ENCODE results near the gene USP33. TPM values are rescaled to one million over a fixed set of nuclear protein-coding genes. Genes with fewer than 3 reads are reported as not detected.
"Not testable (repeated sequence)": the region's sequence is repeated elsewhere in the genome, so short reads cannot be mapped to it uniquely, and the experiment has no call there.

USP33 gene
- total RNA-seq (10 to 100 TPM; 59.1 to 66.9 TPM), total RNA-seq (122 to 186 reads per million in 2 donors)

DNA sequence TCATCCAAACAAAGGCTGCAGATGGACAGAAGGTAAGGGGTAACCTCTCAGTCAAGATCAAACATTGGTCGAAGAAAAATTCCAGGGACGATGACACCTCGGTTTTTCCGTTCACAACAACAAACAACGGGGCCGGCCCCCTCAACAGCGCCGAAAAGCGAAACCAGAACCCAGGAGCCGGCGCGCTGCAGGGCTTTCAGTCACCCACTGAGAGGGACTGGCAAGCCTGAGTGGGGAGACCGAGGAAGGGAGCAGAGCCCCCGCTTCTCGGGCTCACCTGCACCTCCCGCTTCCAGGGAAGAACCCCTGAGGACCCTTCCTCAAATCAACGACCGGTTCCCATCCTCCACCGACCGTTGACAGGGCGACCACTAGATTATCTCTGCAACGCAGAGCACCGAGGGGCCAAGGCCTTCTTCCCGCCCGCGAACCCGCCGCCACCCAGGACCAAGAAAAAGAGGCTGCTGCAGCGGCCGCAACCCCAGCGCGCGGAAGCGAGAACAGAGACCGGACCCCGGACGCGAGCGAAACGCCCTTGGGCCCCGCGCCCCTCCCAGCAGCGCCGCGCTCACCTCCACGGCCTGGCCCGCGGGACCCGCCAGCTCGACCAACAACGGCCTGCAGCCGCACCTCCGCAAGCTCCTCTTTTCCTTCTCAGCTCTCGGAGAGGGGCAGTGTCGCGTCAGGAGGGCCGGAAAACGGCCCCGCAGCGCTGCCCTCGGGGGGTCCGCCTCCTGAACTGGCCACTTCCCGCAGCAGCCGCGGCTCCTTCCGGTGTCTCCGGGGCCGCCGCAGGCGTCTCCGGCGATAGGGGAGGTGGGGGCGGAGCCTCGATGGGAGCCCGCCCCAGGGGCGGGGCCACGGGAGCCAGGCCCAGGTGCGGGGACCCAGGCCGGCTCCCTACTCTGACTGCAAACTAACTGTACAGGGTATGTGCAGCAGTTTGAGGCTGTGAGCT is at the start of gene USP33:
Gene USP33 (minus strand): TSS at position 782 of the 958 bp plus-strand sequence. CDS start 18,155 bp downstream, outside the sequence.
- ATAC-seq (peak; percentile 96), DNase-seq (peak; percentile 90 to 92 (median 92))
- no peaks in the 10 kb centered on the region for H3K9me3 ChIP-seq (ENCODE audit: control insufficient read depth, low read length, poor library complexity, severe bottlenecking)
- Mint-ChIP-seq H3K4me3 (peak within 1 kb of the TSS; percentile 96), H3K27me3 (no peaks in the 10 kb centered on the region), H3K27ac (peak within 1 kb of the TSS; percentile 94), H3K4me1 (peaks cover 27% of the 10 kb centered on the region), H3K36me3 (ENCODE audit: low read depth) (peaks cover 2% of the 10 kb centered on the region)

DNA sequence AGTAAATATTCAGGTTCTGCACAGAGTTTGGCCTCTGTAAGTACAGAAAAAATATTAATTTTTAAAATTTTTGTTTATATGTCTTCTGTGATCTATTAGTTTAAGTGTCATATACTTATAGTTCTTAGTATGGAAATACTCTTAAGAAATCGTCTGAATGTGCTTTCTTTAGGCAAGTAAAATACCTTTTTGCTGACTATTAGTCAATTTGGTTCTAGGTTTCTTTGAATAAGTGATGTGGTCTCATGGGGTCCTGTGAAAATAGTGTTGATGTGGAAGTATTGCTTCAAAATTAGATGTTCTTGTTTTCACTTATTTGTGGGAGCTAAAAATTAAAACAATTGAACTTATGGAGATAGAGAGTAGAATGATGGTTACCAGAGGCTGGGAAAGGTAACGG is 43.7 kb upstream of the USP33 start:
- Mint-ChIP-seq H3K4me3 (no peak overlapping the region), H3K27me3 (no peaks in the 10 kb centered on the region), H3K36me3 (ENCODE audit: low read depth) (peaks cover 6% of the 10 kb centered on the region), H3K4me1 (peaks cover 8% of the 10 kb centered on the region), H3K27ac (no peak overlapping the region)
- H3K9me3 ChIP-seq (ENCODE audit: control insufficient read depth, low read length, poor library complexity, severe bottlenecking), result no peaks in the 10 kb centered on the region
- ATAC-seq (no peak), DNase-seq (no peak)

DNA sequence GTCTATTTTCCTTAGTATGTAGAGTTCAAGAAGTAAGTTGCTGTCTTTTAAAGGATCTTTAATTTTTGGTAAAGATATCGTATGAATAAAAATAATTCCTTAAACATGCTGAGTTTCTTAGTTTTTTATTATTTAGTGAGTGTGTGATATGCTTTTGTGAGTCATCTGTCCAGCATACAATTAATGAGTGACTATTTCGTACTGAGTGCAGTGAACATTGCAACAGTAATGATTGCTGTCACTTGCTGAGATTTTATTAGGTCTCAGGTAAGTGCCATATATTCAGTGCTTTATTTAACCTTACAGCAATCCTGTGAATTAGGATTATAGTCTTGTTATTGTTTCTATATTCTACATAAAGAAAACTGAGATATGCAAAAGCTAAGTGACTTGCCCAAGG is 42.4 kb upstream of the USP33 start:
- ATAC-seq (no peak), DNase-seq (no peak)
- no peaks in the 10 kb centered on the region for H3K9me3 ChIP-seq (ENCODE audit: control insufficient read depth, low read length, poor library complexity, severe bottlenecking)
- Mint-ChIP-seq H3K27me3 (no peaks in the 10 kb centered on the region), H3K4me3 (no peak overlapping the region), H3K4me1 (peaks cover 8% of the 10 kb centered on the region), H3K27ac (peak overlapping the region; percentile 65), H3K36me3 (ENCODE audit: low read depth) (peaks cover 6% of the 10 kb centered on the region)

DNA sequence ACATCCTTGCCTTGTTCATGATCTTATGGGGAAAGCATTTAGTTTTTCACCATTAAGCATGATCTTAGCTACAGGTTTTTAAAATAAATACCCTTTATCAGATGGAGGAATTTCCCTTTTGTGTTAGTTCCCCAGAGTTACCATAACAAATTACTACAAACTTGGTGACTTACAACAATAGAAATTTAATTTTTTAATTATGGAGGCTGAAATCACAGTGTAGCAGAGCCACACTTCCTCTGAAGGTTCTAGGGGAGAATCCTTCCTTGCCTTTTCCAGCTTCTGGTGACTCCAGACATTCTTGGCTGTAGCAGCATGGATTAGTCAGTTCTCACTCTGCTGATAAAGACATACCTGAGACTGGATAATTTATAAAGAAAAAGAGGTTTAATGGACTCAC is 38.3 kb upstream of the USP33 start:
- DNase-seq, result no peak
- H3K27me3 Mint-ChIP-seq, result no peaks in the 10 kb centered on the region
- H3K27ac Mint-ChIP-seq, result peak overlapping the region; percentile 61
- no peaks in the 10 kb centered on the region for H3K9me3 ChIP-seq (ENCODE audit: control insufficient read depth, low read length, poor library complexity, severe bottlenecking)
- peaks cover 5% of the 10 kb centered on the region for H3K36me3 Mint-ChIP-seq (ENCODE audit: low read depth)
- ATAC-seq, result no peak
- H3K4me1 Mint-ChIP-seq, result peaks cover 12% of the 10 kb centered on the region
- H3K4me3 Mint-ChIP-seq, result no peak overlapping the region

DNA sequence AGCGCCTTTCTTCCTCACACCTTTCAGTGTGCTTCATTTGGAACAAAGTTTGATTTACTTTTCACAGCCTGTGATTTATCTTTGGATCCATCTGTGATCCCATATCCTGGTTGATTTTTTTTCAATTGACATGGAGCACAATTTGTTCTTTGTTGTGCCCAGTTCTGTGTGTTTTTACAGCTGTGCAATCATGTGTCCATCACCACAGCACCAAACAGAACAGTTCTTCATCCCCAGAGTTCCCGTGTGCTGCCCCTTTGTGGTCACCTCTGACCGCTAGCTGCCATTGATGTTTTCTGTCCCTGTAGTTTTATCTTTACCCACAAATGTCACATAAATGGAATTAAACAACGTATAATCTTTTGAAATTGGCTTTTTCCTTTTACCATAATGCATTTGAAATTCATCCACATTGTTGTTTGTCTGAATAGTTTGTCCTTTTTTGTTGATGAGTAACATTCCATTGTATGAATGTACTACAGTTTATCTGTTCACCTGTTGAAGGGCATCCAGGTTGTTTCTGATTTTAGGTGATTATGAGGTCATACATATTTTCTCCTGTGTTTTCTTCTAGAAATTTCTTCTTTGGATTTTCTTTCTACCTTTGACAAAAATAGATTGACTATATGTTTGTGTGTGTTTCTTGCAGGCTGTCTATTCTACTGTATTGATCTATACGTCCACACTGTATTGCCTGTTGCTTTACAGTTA is 37.2 kb upstream of the USP33 start:
- peaks cover 5% of the 10 kb centered on the region for H3K36me3 Mint-ChIP-seq (ENCODE audit: low read depth)
- DNase-seq, result no peak
- no peak for ATAC-seq
- peak overlapping the region; percentile 61 for H3K27ac Mint-ChIP-seq
- no peak overlapping the region for H3K4me3 Mint-ChIP-seq
- no peaks in the 10 kb centered on the region for H3K9me3 ChIP-seq (ENCODE audit: control insufficient read depth, low read length, poor library complexity, severe bottlenecking)
- peaks cover 15% of the 10 kb centered on the region for H3K4me1 Mint-ChIP-seq
- H3K27me3 Mint-ChIP-seq, result no peaks in the 10 kb centered on the region

DNA sequence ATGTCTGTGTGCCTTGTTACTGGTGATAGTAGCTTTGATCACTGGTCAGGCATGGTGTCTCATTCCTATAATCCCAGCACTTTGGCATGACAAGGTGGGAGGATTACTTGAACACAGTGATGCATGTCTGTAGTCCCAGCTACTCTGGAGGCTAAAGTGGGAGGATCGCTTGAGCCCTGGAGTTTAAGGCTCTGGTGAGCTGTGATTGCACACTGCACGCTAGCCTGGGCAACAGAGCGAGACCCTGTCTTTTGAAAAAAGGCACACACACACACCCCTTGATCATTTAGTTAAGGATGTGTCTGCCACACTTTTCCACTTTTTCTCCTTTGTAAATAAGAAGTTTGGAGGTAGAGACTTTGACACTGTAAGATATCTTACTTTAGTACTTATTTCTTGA is 34.9 kb upstream of the USP33 start:
- ATAC-seq (no peak), DNase-seq (no peak)
- no peaks in the 10 kb centered on the region for H3K27me3 Mint-ChIP-seq
- H3K4me1 Mint-ChIP-seq, result peaks cover 13% of the 10 kb centered on the region
- no peak overlapping the region for H3K4me3 Mint-ChIP-seq
- H3K27ac Mint-ChIP-seq, result peak overlapping the region; percentile 19
- H3K36me3 Mint-ChIP-seq (ENCODE audit: low read depth), result peaks cover 5% of the 10 kb centered on the region
- no peaks in the 10 kb centered on the region for H3K9me3 ChIP-seq (ENCODE audit: control insufficient read depth, low read length, poor library complexity, severe bottlenecking)

DNA sequence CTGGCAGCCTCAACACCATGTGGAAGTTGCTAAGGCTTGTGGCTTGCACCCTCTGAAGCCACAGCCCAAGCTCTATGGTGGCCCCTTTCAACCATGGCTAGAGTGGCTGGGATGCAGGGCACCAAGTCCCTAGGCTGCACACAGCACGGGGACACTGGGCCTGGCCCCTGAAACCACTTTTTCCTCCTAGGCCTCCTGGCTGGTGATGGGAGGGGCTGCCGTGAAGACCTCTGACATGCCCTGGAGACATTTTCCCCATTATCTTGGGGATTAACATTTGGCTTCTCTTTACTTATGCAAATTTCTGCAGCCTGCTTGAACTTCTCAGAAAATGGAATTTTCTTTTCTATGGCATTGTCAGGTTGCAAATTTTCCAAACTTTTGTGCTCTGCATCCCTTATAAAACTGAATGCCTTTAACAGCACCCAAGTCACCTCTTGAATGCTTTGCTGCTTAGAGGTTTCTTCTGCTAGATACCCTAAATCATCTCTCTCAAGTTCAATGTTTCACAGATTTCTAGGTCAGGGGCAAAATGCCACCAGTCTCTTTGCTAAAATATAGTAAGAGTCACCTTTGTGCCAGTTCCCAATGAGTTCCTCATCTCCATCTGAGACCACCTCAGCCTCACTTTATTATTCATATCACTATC is 26.6 kb upstream of the USP33 start:
- H3K9me3 ChIP-seq (ENCODE audit: control insufficient read depth, low read length, poor library complexity, severe bottlenecking); DNase-seq; H3K4me3 Mint-ChIP-seq; H3K27me3 Mint-ChIP-seq; ATAC-seq; H3K4me1 Mint-ChIP-seq: not testable (repeated sequence)
- peaks cover 14% of the 10 kb centered on the region for H3K36me3 Mint-ChIP-seq (ENCODE audit: low read depth)
- peak overlapping the region; percentile 29 for H3K27ac Mint-ChIP-seq

DNA sequence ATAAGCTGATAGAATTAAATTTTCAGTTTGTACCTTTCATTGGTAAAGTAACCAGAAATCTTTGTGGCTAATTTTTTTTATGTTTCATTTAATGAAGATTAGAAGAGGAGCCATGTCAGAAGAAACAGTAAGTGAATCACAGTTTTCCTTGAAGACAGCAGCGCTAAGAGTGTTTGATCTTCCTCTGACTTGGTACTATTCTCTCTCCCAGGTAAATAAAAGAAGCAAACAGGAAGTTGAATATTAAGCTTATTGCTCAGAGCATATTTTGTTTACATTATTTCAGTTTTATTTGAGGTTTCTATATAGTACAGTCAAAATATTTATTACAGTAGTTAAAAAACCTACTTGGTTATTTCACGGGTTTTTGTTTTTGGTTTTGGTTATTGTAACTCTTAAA is 23.5 kb upstream of the USP33 start:
- H3K4me1 Mint-ChIP-seq, result peaks cover 20% of the 10 kb centered on the region
- H3K36me3 Mint-ChIP-seq (ENCODE audit: low read depth), result peaks cover 12% of the 10 kb centered on the region
- no peaks in the 10 kb centered on the region for H3K9me3 ChIP-seq (ENCODE audit: control insufficient read depth, low read length, poor library complexity, severe bottlenecking)
- H3K27ac Mint-ChIP-seq, result no peak overlapping the region
- H3K4me3 Mint-ChIP-seq, result no peak overlapping the region
- no peak for ATAC-seq
- no peak for DNase-seq
- H3K27me3 Mint-ChIP-seq, result no peaks in the 10 kb centered on the region

DNA sequence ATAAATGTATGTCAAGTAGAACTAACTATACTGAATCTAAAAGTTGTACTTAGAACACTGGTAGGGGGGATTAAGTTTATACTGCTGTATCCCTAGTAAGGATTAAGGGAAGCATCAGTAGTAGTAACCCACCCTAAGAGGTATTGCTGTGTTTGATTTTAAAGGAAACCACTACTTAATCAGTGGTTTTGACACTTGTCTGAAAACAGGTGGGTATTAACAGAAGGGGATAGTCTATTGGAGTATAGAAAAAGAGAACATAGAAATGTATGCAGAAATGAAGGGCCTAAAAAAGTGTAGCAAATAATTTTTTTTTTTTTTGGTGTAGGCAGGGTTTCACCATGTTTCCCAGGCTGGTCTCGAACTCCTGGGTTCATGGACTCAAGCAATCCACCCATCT is 22.0 kb upstream of the USP33 start:
- Mint-ChIP-seq H3K4me3 (no peak overlapping the region), H3K27ac (peak overlapping the region; percentile 57), H3K36me3 (ENCODE audit: low read depth) (peaks cover 10% of the 10 kb centered on the region), H3K27me3 (no peaks in the 10 kb centered on the region), H3K4me1 (peaks cover 20% of the 10 kb centered on the region)
- DNase-seq, result no peak
- H3K9me3 ChIP-seq (ENCODE audit: control insufficient read depth, low read length, poor library complexity, severe bottlenecking), result no peaks in the 10 kb centered on the region
- no peak for ATAC-seq

DNA sequence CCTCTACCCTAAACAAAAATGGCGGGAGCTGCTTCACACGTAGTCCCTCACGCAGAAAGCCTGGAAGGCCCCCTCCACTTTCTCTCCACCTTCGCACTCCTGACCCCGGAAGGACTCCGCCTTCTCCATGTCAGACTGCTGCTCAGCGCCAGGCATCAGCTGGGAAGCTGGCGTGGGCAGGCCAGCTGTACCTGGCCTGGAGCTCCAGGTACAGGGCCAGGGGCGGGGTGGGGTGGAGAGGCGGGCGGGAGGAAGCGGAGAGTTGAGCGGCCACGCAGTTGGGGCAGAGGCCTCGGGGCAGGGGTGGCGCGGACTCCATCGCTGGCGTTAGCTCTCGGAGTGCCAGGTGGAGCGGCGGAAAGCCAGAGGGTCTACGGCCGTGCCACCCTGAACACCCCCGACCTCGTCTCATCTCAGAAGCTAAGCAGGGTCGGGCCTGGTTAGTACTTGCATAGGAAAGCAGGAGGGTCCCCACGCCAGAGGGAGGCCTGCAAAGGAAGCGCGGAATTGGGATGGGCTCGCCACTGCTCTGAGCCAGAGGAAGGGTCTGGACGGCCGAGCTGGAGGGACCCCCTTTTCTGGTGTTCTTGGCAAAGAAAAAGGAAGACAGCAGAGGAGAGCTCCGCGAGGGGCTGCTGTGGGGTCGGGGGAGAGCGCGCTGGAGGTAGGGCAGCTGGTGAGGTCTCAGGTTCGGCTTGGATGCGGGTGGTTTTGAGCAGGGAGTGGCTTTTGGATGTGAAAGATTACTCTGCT is 20.1 kb upstream of the USP33 start, which contains the start of gene MIGA1:
Gene MIGA1 (plus strand): TSS at position 121 of the 753 bp plus-strand sequence. CDS start 3,604 bp downstream, outside the sequence.
- Mint-ChIP-seq H3K27ac (peak within 1 kb of the TSS; percentile 83), H3K36me3 (ENCODE audit: low read depth) (peaks cover 7% of the 10 kb centered on the region), H3K27me3 (no peaks in the 10 kb centered on the region), H3K4me3 (peak within 1 kb of the TSS; percentile 96), H3K4me1 (peaks cover 23% of the 10 kb centered on the region)
- no peaks in the 10 kb centered on the region for H3K9me3 ChIP-seq (ENCODE audit: control insufficient read depth, low read length, poor library complexity, severe bottlenecking)
- peak; percentile 72 to 79 (median 79) for DNase-seq
- peak; percentile 98 for ATAC-seq

DNA sequence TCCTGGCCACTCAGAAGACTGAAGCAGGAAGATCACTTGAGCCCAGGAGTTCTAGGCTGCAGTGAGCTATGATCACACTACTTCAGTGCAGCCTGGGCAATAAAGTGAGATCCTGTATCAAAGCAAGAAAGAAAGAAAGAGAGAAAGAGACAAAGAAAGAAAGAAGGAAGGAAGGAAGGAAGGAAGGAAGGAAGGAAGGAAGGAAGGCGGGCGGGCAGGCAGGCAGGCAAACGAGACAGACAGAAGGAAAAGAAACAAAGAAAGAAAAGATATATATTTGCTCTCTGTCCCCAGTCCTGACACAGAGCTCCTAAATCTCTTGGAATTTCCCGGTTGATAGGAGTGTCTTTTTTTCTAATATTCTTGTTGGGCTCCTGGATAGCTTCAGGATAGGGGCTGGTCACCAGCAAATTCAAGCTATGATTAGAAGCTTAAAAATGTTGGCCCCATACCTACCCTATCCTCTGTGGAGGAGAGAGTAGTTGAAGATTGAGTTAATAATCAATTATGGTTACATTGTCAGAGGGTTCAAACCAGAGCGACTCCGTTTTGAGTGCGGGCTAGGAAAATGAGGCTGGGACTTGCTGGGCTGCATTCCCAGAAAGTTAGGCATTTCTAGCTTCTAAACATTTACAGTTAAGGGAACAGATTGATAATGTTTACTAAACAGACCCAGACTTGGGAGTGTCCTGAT is 16.5 kb upstream of the USP33 start:
- H3K27ac Mint-ChIP-seq, result no peak overlapping the region
- peaks cover 3% of the 10 kb centered on the region for H3K36me3 Mint-ChIP-seq (ENCODE audit: low read depth)
- DNase-seq, result no peak
- H3K27me3 Mint-ChIP-seq, result no peaks in the 10 kb centered on the region
- H3K4me1 Mint-ChIP-seq, result peaks cover 16% of the 10 kb centered on the region
- H3K9me3 ChIP-seq (ENCODE audit: control insufficient read depth, low read length, poor library complexity, severe bottlenecking), result no peaks in the 10 kb centered on the region
- no peak for ATAC-seq
- H3K4me3 Mint-ChIP-seq, result no peak overlapping the region

DNA sequence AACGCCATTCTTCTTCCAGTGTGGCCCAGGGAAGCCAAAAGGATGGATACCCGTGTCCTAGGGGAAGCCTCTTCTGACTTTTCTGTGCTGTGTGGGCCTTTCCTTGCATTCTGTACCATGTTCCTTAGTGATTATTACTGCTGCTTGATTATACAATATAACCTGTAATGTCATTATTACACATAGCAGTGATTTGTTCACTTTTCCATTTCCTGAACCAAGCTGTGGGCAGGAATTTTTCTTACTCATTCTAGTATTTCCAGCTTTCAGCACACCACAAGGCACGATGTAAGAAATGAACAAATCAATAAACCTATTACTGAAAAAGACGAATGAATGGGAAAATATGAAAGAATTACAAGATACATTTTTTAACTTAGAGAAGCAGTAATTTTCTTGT is 8.4 kb upstream of the USP33 start:
- ATAC-seq, result no peak

More for the DNA sequence above, 8.4 kb upstream of the USP33 start:
- H3K36me3 Mint-ChIP-seq (ENCODE audit: low read depth), result no peaks in the 10 kb centered on the region
- no peak overlapping the region for H3K27ac Mint-ChIP-seq
- no peaks in the 10 kb centered on the region for H3K4me1 Mint-ChIP-seq
- no peaks in the 10 kb centered on the region for H3K27me3 Mint-ChIP-seq
- no peak overlapping the region for H3K4me3 Mint-ChIP-seq
- H3K9me3 ChIP-seq (ENCODE audit: control insufficient read depth, low read length, poor library complexity, severe bottlenecking), result no peaks in the 10 kb centered on the region
- DNase-seq, result no peak
